Activated B cell treated with CpG ODN at 0.5 μM for 24 hours (primary cell): Measurements from ENCODE around the gene NNT. TPM values are rescaled to one million over a fixed set of nuclear protein-coding genes. Genes with fewer than 3 reads are reported as not detected.
"Not testable (repeated sequence)": the region's sequence is repeated elsewhere in the genome, so short reads cannot be mapped to it uniquely, and the experiment has no call there.

Source experiments
- ATAC-seq: fragments of 200-7000 bp; cut with Tn5 transposase; one replicate; pipeline ENCODE4 v1.10.0; 2021; ENCODE audit warnings: low read depth, mild to moderate bottlenecking, moderate library complexity
- CTCF ChIA-PET: fragments of 350-600 bp; sonication (Branson Sonifier 250); formaldehyde crosslinking; loops from one replicate; lab custom pipeline; 2021; ENCODE audit warnings: antibody characterized with exemption; lab: Charles Lee
- POLR2A ChIA-PET: fragments of 350-600 bp; sonication (Branson Sonifier 250); formaldehyde crosslinking; loops from one replicate; lab custom pipeline; 2021; ENCODE audit warnings: antibody characterized with exemption; lab: Charles Lee
- DNase-seq: peaks from one replicate; pipeline ENCODE4 v3.0.0; 2022
- H3K27ac Mint-ChIP-seq: one replicate; pipeline ENCODE4 v1.8.0; 2020; ENCODE audit warnings: mixed read lengths
- H3K27me3 Mint-ChIP-seq: one replicate; pipeline ENCODE4 v1.8.0; 2021; ENCODE audit warnings: mixed read lengths
- H3K36me3 Mint-ChIP-seq: one replicate; pipeline ENCODE4 v1.8.0; 2021; ENCODE audit warnings: low read depth, mixed read lengths
- H3K4me1 Mint-ChIP-seq: one replicate; pipeline ENCODE4 v1.8.0; 2021; ENCODE audit warnings: mixed read lengths
- H3K4me3 Mint-ChIP-seq: one replicate; pipeline ENCODE4 v1.8.0; 2020; ENCODE audit warnings: mild to moderate bottlenecking, mixed read lengths
- H3K9me3 Mint-ChIP-seq: one replicate; pipeline ENCODE4 v1.8.0; 2020; ENCODE audit warnings: mixed read lengths
- intact Hi-C: fragments of 100-400 bp; cut with micrococcal nuclease; formaldehyde crosslinking; loops from one replicate; pipeline ENCODE4 v1.15.1; 2024
- total RNA-seq: library from RNA; stranded (reverse); gene quantifications from 2 replicates; pipeline ENCODE4 v1.2.3, GENCODE V29; 2022
- TF ChIP-seq, protein P1 (sequence below): fragments of 200-600 bp; IDR thresholded peaks from one replicate; pipeline ENCODE4 v1.8.0; 2022; ENCODE audit warnings: antibody characterized with exemption, mild to moderate bottlenecking

Gene NNT
- total RNA-seq, 1 donor from 2014 or later: 63.0 TPM

DNA sequence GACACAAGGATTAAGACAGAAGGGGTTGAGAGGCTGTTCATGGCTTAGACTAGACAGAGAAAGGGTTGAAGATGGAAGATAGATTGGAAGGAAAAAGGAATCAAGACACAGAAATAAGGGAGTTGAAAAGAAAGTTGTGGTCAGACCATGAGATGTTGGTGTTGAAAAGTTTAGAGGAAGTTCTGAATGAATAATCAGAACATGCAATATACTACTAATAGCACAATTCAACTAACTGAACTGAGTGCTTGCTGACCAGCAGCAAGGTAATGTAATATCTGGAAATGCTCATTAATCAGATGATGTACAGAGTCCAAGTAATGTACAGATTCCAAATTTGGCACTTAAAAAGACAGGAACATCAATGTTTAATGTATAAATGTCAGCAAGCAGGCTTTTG is 10.6 kb upstream of the NNT start:
- no peaks in the 10 kb centered on the region for H3K9me3 Mint-ChIP-seq
- CTCF ChIA-PET: no interaction called here
- no peak overlapping the region for H3K4me3 Mint-ChIP-seq
- peaks cover 6% of the 10 kb centered on the region for H3K36me3 Mint-ChIP-seq
- TF ChIP-seq, protein P1, sequence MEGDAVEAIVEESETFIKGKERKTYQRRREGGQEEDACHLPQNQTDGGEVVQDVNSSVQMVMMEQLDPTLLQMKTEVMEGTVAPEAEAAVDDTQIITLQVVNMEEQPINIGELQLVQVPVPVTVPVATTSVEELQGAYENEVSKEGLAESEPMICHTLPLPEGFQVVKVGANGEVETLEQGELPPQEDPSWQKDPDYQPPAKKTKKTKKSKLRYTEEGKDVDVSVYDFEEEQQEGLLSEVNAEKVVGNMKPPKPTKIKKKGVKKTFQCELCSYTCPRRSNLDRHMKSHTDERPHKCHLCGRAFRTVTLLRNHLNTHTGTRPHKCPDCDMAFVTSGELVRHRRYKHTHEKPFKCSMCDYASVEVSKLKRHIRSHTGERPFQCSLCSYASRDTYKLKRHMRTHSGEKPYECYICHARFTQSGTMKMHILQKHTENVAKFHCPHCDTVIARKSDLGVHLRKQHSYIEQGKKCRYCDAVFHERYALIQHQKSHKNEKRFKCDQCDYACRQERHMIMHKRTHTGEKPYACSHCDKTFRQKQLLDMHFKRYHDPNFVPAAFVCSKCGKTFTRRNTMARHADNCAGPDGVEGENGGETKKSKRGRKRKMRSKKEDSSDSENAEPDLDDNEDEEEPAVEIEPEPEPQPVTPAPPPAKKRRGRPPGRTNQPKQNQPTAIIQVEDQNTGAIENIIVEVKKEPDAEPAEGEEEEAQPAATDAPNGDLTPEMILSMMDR: no peak
- POLR2A ChIA-PET: no interaction called here
- ATAC-seq (no peak), DNase-seq (no peak)
- H3K27me3 Mint-ChIP-seq: no peaks in the 10 kb centered on the region
- H3K27ac Mint-ChIP-seq: no peak overlapping the region
- intact Hi-C loops: no loop called here
- H3K4me1 Mint-ChIP-seq: no peaks in the 10 kb centered on the region

DNA sequence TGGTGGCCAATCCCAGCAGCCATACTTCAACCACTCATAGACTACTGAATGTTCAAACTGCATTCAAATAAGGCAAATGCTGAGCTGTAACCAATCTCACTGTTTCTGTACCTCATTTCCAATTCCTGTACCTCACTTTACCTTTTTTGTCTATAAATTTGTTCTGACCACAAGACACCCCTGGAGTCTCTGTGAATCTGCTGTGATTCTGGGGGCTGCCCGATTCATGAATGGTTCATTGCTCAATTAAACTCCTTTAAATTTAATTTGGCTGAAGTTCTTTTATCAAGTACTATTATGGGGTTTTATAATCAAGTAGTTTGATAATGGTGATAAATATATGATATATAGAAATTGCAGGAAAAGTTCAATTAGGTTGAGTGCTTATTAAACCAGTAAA is 4.1 kb upstream of the NNT start:
- intact Hi-C loops, ATAC-seq, H3K27me3 Mint-ChIP-seq, H3K9me3 Mint-ChIP-seq, DNase-seq, H3K4me3 Mint-ChIP-seq, POLR2A ChIA-PET, H3K27ac Mint-ChIP-seq: not testable (repeated sequence)
- CTCF ChIA-PET: interaction anchor here (0.8 kb wide), 1 partner anchor 8 kb away, joined by 3 read pairs; no protein-coding TSS in a partner anchor
- peaks cover 10% of the 10 kb centered on the region for H3K36me3 Mint-ChIP-seq
- peaks cover 23% of the 10 kb centered on the region for H3K4me1 Mint-ChIP-seq

DNA sequence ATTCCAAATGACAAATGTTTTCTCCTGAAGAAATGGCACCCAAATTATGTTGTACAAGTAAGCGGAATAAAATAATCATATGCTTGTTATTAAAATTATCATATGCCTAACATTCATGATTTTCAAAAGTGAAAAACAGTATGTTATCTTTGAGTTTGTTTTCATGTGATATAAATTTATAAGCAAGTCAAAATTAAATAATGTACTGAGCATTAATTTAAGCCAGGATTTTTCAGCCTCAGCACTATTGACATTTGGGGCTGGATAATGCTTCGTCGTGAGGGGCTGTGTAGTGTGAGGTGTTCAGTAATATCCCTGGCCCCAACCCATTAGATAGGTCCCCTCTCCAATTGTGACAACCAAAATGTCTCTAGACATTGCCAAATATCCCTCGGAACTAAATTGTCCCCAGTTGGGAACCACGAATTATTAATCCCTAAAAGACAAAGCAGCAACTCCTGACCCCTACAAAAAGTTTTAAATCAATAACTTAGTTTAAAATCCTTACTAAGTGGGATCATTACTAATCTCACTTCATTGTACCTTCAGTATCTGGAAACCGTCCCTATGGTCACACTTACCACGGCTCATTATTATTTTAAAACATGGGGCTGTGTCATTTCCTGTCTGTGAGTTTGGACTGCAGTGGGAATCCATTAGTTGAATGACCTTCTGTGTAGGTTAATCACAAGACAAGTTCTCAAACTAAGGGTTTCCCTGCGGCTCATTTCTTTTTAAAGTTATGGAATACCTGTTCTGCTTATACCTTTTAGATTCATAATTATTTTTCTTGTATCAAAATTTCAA is 1.3 kb upstream of the NNT start:
- Mint-ChIP-seq H3K27me3 (no peaks in the 10 kb centered on the region), H3K4me3 (peak overlapping the region; percentile 95), H3K36me3 (peaks cover 22% of the 10 kb centered on the region), H3K27ac (peak overlapping the region; percentile 93), H3K9me3 (no peaks in the 10 kb centered on the region), H3K4me1 (peaks cover 38% of the 10 kb centered on the region)
- TF ChIP-seq, protein P1: no peak
- intact Hi-C loops: loop anchor here (1.0 to 5.0 kb wide), 6 partner anchors 204 to 1207 kb away; partner anchors contain the start of gene MRPS30
- no peak for DNase-seq
- ChIA-PET CTCF (interaction anchor here (3.3 kb wide), 1 partner anchor 30 kb away, joined by 11 read pairs; no protein-coding TSS in a partner anchor), POLR2A (interaction anchor here (0.6 to 3.6 kb wide), 9 partner anchors 10 to 561 kb away, joined by 3 to 86 read pairs (median 15); partner anchors contain the start of genes C5orf34, HMGCS1, PAIP1 and TMEM267)
- ATAC-seq: no peak

DNA sequence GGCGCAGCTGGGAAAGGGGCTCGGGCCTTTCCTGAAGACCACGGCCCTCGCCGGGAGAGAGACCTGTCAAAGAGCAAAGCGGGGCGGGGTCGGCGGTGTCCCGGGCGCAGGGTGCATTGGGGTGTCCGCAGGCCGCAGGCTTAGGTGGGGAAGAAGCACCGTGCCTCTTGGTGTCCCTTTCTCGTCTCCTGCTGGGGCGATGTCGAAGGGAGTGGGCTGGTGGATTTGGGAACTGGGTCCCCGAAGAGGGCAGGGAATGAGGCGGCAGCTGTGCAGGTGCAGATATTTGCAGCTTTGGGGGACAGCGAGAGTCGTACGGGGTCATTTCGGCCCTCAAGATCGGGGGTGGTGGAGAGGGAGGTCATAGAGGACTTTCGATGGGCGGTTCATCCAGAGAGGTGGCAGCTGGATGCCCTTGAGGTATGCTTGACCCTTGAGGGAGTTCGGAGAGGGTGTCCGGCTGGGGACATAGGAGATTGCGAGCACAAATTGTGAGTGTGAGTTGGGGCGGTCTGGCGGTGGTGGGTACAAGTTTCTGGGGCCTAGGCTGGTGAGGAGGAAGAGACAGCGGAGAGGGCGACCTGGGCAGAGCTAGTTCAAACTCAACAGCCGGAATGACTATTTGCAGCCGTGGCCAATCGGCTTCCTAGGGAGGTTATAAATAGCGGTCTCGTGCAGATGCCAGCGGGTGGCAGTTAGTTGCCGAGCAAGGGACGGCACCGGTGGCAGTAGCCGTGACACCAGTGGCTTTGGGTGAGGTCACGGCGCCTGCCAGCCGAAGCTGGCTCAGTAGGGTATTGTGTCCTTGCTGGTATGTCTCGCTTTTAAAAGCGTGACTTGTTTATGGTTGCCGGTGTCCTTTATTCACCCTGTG is 601 bp downstream of the NNT start:
- intact Hi-C loops: loop anchor here (1.0 to 5.0 kb wide), 10 partner anchors 47 to 1699 kb away; partner anchors contain the start of genes C5orf34, HMGCS1, RIMOC1 and TMEM267
- TF ChIP-seq, protein P1: no peak
- CTCF ChIA-PET: interaction anchor here (0.6 to 3.3 kb wide), 5 partner anchors 28 to 120 kb away, joined by 3 to 11 read pairs (median 3); partner anchors contain the start of genes C5orf34 and TMEM267
- peak; percentile 66 for DNase-seq
- H3K9me3 Mint-ChIP-seq: no peaks in the 10 kb centered on the region
- POLR2A ChIA-PET: interaction anchor here (0.6 to 3.6 kb wide), 18 partner anchors 8 to 1700 kb away, joined by 3 to 86 read pairs (median 8); partner anchors contain the start of genes C5orf34, HMGCS1, PAIP1 and RIMOC1
- H3K4me3 Mint-ChIP-seq: peak overlapping the region; percentile 95
- H3K4me1 Mint-ChIP-seq: peaks cover 42% of the 10 kb centered on the region
- peaks cover 33% of the 10 kb centered on the region for H3K36me3 Mint-ChIP-seq
- peak overlapping the region; percentile 93 for H3K27ac Mint-ChIP-seq
- peak; percentile 77 for ATAC-seq
- no peaks in the 10 kb centered on the region for H3K27me3 Mint-ChIP-seq

DNA sequence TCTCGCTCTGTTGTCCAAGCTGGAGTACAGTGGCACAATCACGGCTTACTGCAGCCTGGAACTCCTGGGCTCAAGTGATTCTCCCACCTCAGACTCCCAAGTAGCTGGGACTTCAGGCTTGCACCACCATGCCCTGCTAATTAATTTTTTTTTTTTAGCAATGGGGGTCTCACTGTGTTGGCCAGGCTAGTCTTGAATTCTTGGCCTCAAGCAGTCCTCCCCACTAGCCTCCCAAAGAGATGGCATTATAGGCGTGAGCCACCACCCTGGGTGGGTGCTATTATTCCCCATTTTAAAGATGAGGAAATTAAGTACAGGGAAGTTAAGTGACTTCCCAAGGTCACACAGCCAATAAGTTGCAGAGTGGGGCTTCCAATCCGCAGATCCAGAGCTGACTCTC is 1.7 kb downstream of the NNT start:
- POLR2A ChIA-PET: interaction anchor here (2.5 to 3.6 kb wide), 2 partner anchors 48 to 612 kb away, joined by 10 to 29 read pairs; partner anchors contain the start of gene PAIP1
- DNase-seq (no peak), ATAC-seq (no peak)
- TF ChIP-seq, protein P1: no peak
- no peaks in the 10 kb centered on the region for H3K9me3 Mint-ChIP-seq
- CTCF ChIA-PET: interaction anchor here (3.3 kb wide), 1 partner anchor 26 kb away, joined by 11 read pairs; no protein-coding TSS in a partner anchor
- H3K27me3 Mint-ChIP-seq: no peaks in the 10 kb centered on the region
- H3K4me1 Mint-ChIP-seq: peaks cover 44% of the 10 kb centered on the region
- H3K4me3 Mint-ChIP-seq: no peak overlapping the region
- H3K36me3 Mint-ChIP-seq: peaks cover 41% of the 10 kb centered on the region
- intact Hi-C loops: loop anchor here (5.0 kb wide), 3 partner anchors 207 to 612 kb away; no protein-coding TSS in a partner anchor
- H3K27ac Mint-ChIP-seq: peak overlapping the region; percentile 93
